H1 (cell line): ENCODE data around the gene PTTG1IP. TPM values are rescaled to one million over a fixed set of nuclear protein-coding genes. Genes with fewer than 3 reads are reported as not detected.

Experiments
- CTCF ChIA-PET: fragments of 300-600 bp; sonication (Branson Sonifier 250); formaldehyde crosslinking; loops from one replicate; lab custom pipeline; 2021; ENCODE audit not compliant: partially characterized antibody; lab: Charles Lee
- POLR2A ChIA-PET: fragments of 300-600 bp; sonication (Branson Sonifier 250); formaldehyde crosslinking; loops from one replicate; lab custom pipeline; 2021; ENCODE audit warnings: inconsistent platforms; ENCODE audit not compliant: partially characterized antibody; lab: Charles Lee
- DNase-seq, 2 experiments: peaks; one replicate each; pipeline versions ENCODE4 v3.0.0 to v3.0.0-alpha.2; 2010 to 2022; ENCODE audit warnings: low spot score in 2 of 2, low read depth in 1 of 2, mixed read lengths in 1 of 2
- FAIRE-seq: peaks from 2 replicates; lab custom pipeline; 2011; peaks lifted over from hg19 to GRCh38; lab: Jason Lieb, UNC
- H2AFZ ChIP-seq: 2 replicates; pipeline ENCODE4 v1.8.1; 2012; ENCODE audit warnings: low read length, inconsistent platforms
- H2AK5ac ChIP-seq: 2 replicates; pipeline ENCODE4 v1.6.1; 2013; ENCODE audit warnings: low read depth, low read length
- H2BK120ac ChIP-seq: replicated peaks from 2 replicates; pipeline ENCODE3; 2013; ENCODE audit warnings: low read depth, low read length, inconsistent platforms
- H2BK12ac ChIP-seq: 2 replicates; pipeline ENCODE4 v1.6.1; 2013; ENCODE audit warnings: low read depth, low read length
- H2BK15ac ChIP-seq: 2 replicates; pipeline ENCODE4 v1.6.1; 2013; ENCODE audit warnings: low read length
- H2BK20ac ChIP-seq: 2 replicates; pipeline ENCODE4 v1.6.1; 2013; ENCODE audit warnings: low read length
- H2BK5ac ChIP-seq: 2 replicates; pipeline ENCODE4 v1.6.1; 2013; ENCODE audit warnings: low read depth, low read length
- H3K14ac ChIP-seq: 2 replicates; pipeline ENCODE4 v1.6.1; 2013; ENCODE audit warnings: inconsistent platforms; ENCODE audit not compliant: insufficient read length
- H3K18ac ChIP-seq: 2 replicates; pipeline ENCODE4 v1.6.1; 2013; ENCODE audit warnings: low read length; ENCODE audit errors: extremely low read depth
- H3K23ac ChIP-seq: 2 replicates; pipeline ENCODE4 v1.6.1; 2013; ENCODE audit warnings: inconsistent platforms; ENCODE audit not compliant: insufficient read length
- H3K23me2 ChIP-seq: 2 replicates; pipeline ENCODE4 v1.6.1; 2013; ENCODE audit warnings: low read depth, low read length
- H3K27ac ChIP-seq: 2 replicates; pipeline ENCODE4 v1.6.1; 2011; ENCODE audit warnings: low read depth, low read length, inconsistent platforms
- H3K27me3 ChIP-seq, 4 experiments: replicated peaks in 1 of 4; 1 replicate in 1 of 4; 2 replicates in 3 of 4; pipeline versions ENCODE4 v1.6.1 to v1.8.1; 2011 to 2013; ENCODE audit warnings: low read length in 3 of 4, mild to moderate bottlenecking in 3 of 4, inconsistent platforms in 2 of 4, mixed read lengths in 2 of 4, moderate library complexity in 1 of 4; ENCODE audit not compliant: control insufficient read depth in 3 of 4, insufficient read depth in 3 of 4; ENCODE audit errors: extremely low read depth in 1 of 4
- H3K36me3 ChIP-seq, 4 experiments: 2 replicates each; pipeline versions ENCODE4 v1.6.1 to v1.8.1; 2011 to 2013; ENCODE audit warnings: mild to moderate bottlenecking in 4 of 4, low read length in 3 of 4, moderate library complexity in 2 of 4, control low read depth in 1 of 4, inconsistent platforms in 1 of 4; ENCODE audit not compliant: insufficient read depth in 4 of 4, control insufficient read depth in 2 of 4
- H3K4ac ChIP-seq: replicated peaks from 2 replicates; pipeline ENCODE3; 2013; ENCODE audit warnings: low read length, low read depth, mixed read lengths, inconsistent platforms; ENCODE audit not compliant: insufficient read length
- H3K4me1 ChIP-seq, 4 experiments: replicated peaks in 1 of 4; 1 replicate in 1 of 4; 2 replicates in 3 of 4; pipeline versions ENCODE4 v1.6.1 to v1.8.1; 2011 to 2013; ENCODE audit warnings: low read length in 3 of 4, inconsistent platforms in 2 of 4, mixed read lengths in 1 of 4; ENCODE audit not compliant: insufficient read depth in 4 of 4, control insufficient read depth in 3 of 4
- H3K4me2 ChIP-seq, 2 experiments: 2 replicates each; pipeline versions ENCODE4 v1.6.1 to v1.8.1; 2011 to 2013; ENCODE audit warnings: low read depth in 2 of 2, low read length in 2 of 2, control low read depth in 1 of 2, inconsistent platforms in 1 of 2, mild to moderate bottlenecking in 1 of 2; ENCODE audit not compliant: insufficient read depth in 1 of 2
- H3K4me3 ChIP-seq, 4 experiments: fragments of 200-600, 300-600 bp in 1 of 4; sonication (generic), shearing (Covaris generic), sonication (Bioruptor Twin) in 1 of 4; 2 replicates each; pipeline versions ENCODE4 v1.5.1 to v1.8.1; 2011 to 2016; ENCODE audit warnings: low read length in 4 of 4, low read depth in 3 of 4, control low read depth in 2 of 4, inconsistent platforms in 2 of 4, mild to moderate bottlenecking in 2 of 4, mixed read lengths in 1 of 4, moderate library complexity in 1 of 4; ENCODE audit not compliant: insufficient read depth in 2 of 4; ENCODE audit errors: extremely low read depth in 1 of 4
- H3K56ac ChIP-seq: replicated peaks from 2 replicates; pipeline ENCODE3; 2013; ENCODE audit warnings: low read depth, mild to moderate bottlenecking, mixed read lengths, low read length, inconsistent platforms; ENCODE audit not compliant: insufficient read length
- H3K79me1 ChIP-seq: 2 replicates; pipeline ENCODE4 v1.6.1; 2013; ENCODE audit warnings: low read depth, low read length, control low read depth
- H3K79me2 ChIP-seq, 2 experiments: 2 replicates each; pipeline versions ENCODE4 v1.6.1 to v1.8.1; 2012 to 2013; ENCODE audit warnings: low read length in 2 of 2, mild to moderate bottlenecking in 2 of 2, inconsistent platforms in 1 of 2; ENCODE audit not compliant: insufficient read depth in 2 of 2, control insufficient read depth in 1 of 2
- H3K9ac ChIP-seq, 4 experiments: replicated peaks in 1 of 4; 1 replicate in 1 of 4; 2 replicates in 3 of 4; pipeline versions ENCODE4 v1.6.1 to v1.8.1; 2011 to 2013; ENCODE audit warnings: low read depth in 3 of 4, low read length in 3 of 4, control low read depth in 2 of 4, mild to moderate bottlenecking in 2 of 4, moderate library complexity in 2 of 4, inconsistent platforms in 1 of 4; ENCODE audit errors: extremely low read depth in 1 of 4
- H3K9me3 ChIP-seq, 2 experiments: 2 replicates each; pipeline versions ENCODE4 v1.6.1 to v1.8.1; 2012 to 2013; ENCODE audit warnings: mild to moderate bottlenecking in 2 of 2, moderate library complexity in 2 of 2, control low read depth in 1 of 2, inconsistent platforms in 1 of 2, low read depth in 1 of 2, low read length in 1 of 2, mixed read lengths in 1 of 2; ENCODE audit not compliant: insufficient read depth in 2 of 2
- H4K20me1 ChIP-seq, 2 experiments: replicated peaks in 1 of 2; 2 replicates each; pipeline versions ENCODE3 to v1.8.1; 2011 to 2013; ENCODE audit warnings: inconsistent platforms in 2 of 2, low read length in 2 of 2, mild to moderate bottlenecking in 1 of 2; ENCODE audit not compliant: insufficient read depth in 2 of 2, control insufficient read depth in 1 of 2
- H4K5ac ChIP-seq: 2 replicates; pipeline ENCODE4 v1.6.1; 2013; ENCODE audit warnings: low read length, low read depth, mixed read lengths, inconsistent platforms; ENCODE audit not compliant: insufficient read length
- H4K8ac ChIP-seq: 2 replicates; pipeline ENCODE4 v1.8.0; 2013; ENCODE audit warnings: mild to moderate bottlenecking, moderate library complexity, low read length, inconsistent platforms; ENCODE audit not compliant: insufficient read depth; ENCODE audit errors: extremely low read depth
- H4K91ac ChIP-seq: replicated peaks from 2 replicates; pipeline ENCODE3; 2013; ENCODE audit warnings: low read length, mixed read lengths, inconsistent platforms; ENCODE audit not compliant: insufficient read length
- BCL11A ChIP-seq, 2 experiments: IDR thresholded peaks; one replicate each; pipeline ENCODE4 v1.6.1; 2011; ENCODE audit warnings: low read depth in 2 of 2, low read length in 2 of 2, mild to moderate bottlenecking in 2 of 2
- EGR1 ChIP-seq: IDR thresholded peaks from 2 replicates; pipeline ENCODE4 v1.6.1; 2011; ENCODE audit warnings: low read depth, low read length, borderline replicate concordance
- EZH2 ChIP-seq: fragments of 200-600 bp; sonication (generic); IDR thresholded peaks from 2 replicates; pipeline ENCODE4 v1.7.1; 2012; ENCODE audit warnings: low read depth, mild to moderate bottlenecking, moderate library complexity, low read length, inconsistent platforms; ENCODE audit not compliant: severe bottlenecking
- HDAC2 ChIP-seq, 2 experiments: fragments of 300-600 bp in 1 of 2; sonication (generic) in 1 of 2; IDR thresholded peaks; 2 replicates each; pipeline ENCODE4 v1.6.1; 2011 to 2012; ENCODE audit warnings: low read depth in 2 of 2, low read length in 2 of 2, mild to moderate bottlenecking in 2 of 2, moderate library complexity in 2 of 2, borderline replicate concordance in 1 of 2, inconsistent platforms in 1 of 2
- NANOG ChIP-seq: IDR thresholded peaks from 2 replicates; pipeline ENCODE4 v1.6.1; 2011; ENCODE audit warnings: low read length, low read depth, mild to moderate bottlenecking, inconsistent platforms; ENCODE audit not compliant: insufficient read depth, poor library complexity, severe bottlenecking
- NRF1 ChIP-seq: IDR thresholded peaks from 2 replicates; pipeline ENCODE4 v1.6.1; 2011; ENCODE audit warnings: mild to moderate bottlenecking, low read depth, low read length, improper control_type of control experiment
- TCF12 ChIP-seq: IDR thresholded peaks from 2 replicates; pipeline ENCODE4 v1.6.1; 2011; ENCODE audit warnings: low read depth, mild to moderate bottlenecking, low read length
- USF2 ChIP-seq: IDR thresholded peaks from 2 replicates; pipeline ENCODE4 v1.6.1; 2011; ENCODE audit warnings: low read length, improper control_type of control experiment
- YY1 ChIP-seq: IDR thresholded peaks from 2 replicates; pipeline ENCODE4 v1.6.1; 2011; ENCODE audit warnings: low read depth, mild to moderate bottlenecking, low read length
- ZNF274 ChIP-seq: IDR thresholded peaks from 2 replicates; pipeline ENCODE4 v1.7.0; 2012; ENCODE audit warnings: low read length, borderline replicate concordance; ENCODE audit errors: extremely low read depth
- WGBS, 2 experiments: shearing (Covaris generic) in 1 of 2; methylation state at CpG; one replicate each; pipeline versions ENCODE4 v1.1.6 to v1.1.7; 2013 to 2015; ENCODE audit warnings: low lambda C conversion rate in 2 of 2, mixed read lengths in 2 of 2, inconsistent platforms in 1 of 2, low coverage in 1 of 2, missing lambda C conversion rate in 1 of 2; ENCODE audit not compliant: insufficient replicate concordance in 2 of 2, insufficient coverage in 1 of 2, insufficient read length in 1 of 2; ENCODE audit errors: extremely low coverage in 1 of 2, missing lambda C conversion rate in 1 of 2; 5-methylcytosine and 5-hydroxymethylcytosine counted together
- polyA plus RNA-seq, 7 experiments: library from polyadenylated mRNA; depleted of rRNA in 3 of 7; stranded (reverse) in 5 of 7; unstranded in 2 of 7; fragments of >200 nt in 5 of 7; fragments of 200-250 nt in 2 of 7; gene quantifications; 1 replicate in 5 of 7; 2 replicates in 1 of 7; 4 replicates in 1 of 7; pipeline versions ENCODE4 v1.2.1 to v1.2.3, GENCODE V29; 2011 to 2013; ENCODE audit warnings: missing spikeins in 2 of 7, mixed read lengths in 2 of 7
- total RNA-seq: library from RNA; stranded (reverse); fragmentation: NEBNext Ultra II Directional; extraction: Animal tissue kit (Norgen Biotek cat#: 25700); gene quantifications from 2 replicates; pipeline ENCODE4 v1.2.1, GENCODE V29; 2021

The PTTG1IP gene
- total and polyA plus RNA-seq, 2 of the 8 experiments (the other 6 are each of a cell fraction or from before 2014, with no cell fraction given), result 90.8 to 130 TPM

DNA sequence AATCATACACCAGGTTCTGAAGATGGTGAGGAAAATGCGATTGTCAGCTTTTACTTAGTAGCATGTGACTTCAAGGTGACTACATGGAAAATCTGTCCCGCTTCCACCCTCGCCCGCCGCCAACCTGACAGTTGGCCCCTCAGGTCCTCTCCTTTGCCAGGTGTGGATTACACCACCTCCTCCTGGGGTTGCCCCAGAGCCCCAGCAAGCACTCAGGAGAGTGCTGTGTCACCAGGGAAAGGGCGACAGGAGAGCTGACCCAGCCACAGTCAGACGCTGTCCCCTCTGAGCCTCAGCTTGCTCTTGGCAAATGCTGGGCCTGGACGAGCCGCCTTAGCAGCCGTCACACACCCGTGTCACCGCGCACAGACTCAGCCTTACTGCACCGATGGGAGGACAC is 17.9 kb downstream of the PTTG1IP start:
- no peak overlapping the region for H2AK5ac ChIP-seq
- H3K56ac ChIP-seq, result no peak overlapping the region
- WGBS, 2 experiments, result 94% methylated on average over 14 of the region's 14 CpGs; no CpG with 5 or more reads in 1 of the 2 experiments
- no peak overlapping the region for H3K9ac ChIP-seq
- H3K36me3 ChIP-seq, result peaks cover 10 to 54% (median 40%) of the 10 kb centered on the region in 4 experiments; a peak in 7 of 8 replicates
- no peak overlapping the region for H3K18ac ChIP-seq
- ChIA-PET CTCF (interaction anchor here (1.7 kb wide), 1 partner anchor 79 kb away, joined by 3 read pairs; no protein-coding TSS in a partner anchor), POLR2A (interaction anchor here (1.4 to 1.5 kb wide), 2 partner anchors 17 to 57 kb away, joined by 3 to 6 read pairs; no protein-coding TSS in a partner anchor)
- no peak overlapping the region for H4K91ac ChIP-seq
- DNase-seq, result no peak
- H3K23ac ChIP-seq, result no peak overlapping the region
- no peak overlapping the region for H3K27ac ChIP-seq
- peak overlapping the region; percentile 58; the same call in 1 of the 2 replicates for H4K8ac ChIP-seq
- H2BK5ac ChIP-seq, result no peak overlapping the region
- no peaks in the 10 kb centered on the region for H3K27me3 ChIP-seq
- H2BK120ac ChIP-seq, result no peak overlapping the region
- no peak overlapping the region for H2BK20ac ChIP-seq
- H3K4ac ChIP-seq, result no peak overlapping the region
- H2BK15ac ChIP-seq, result no peak overlapping the region
- no peaks in the 10 kb centered on the region for H3K23me2 ChIP-seq
- H3K4me2 ChIP-seq, result no peak overlapping the region
- FAIRE-seq, result no peak
- no peak overlapping the region for H4K5ac ChIP-seq
- H3K9me3 ChIP-seq, result no peaks in the 10 kb centered on the region
- H3K79me1 ChIP-seq, result peaks cover 6% of the 10 kb centered on the region; the same call in 1 of the 2 replicates
- peaks cover 4 to 27% of the 10 kb centered on the region in 2 experiments for H4K20me1 ChIP-seq
- no peak overlapping the region for H2BK12ac ChIP-seq
- H3K4me1 ChIP-seq, result no peaks in the 10 kb centered on the region
- H3K14ac ChIP-seq, result no peak overlapping the region
- peaks cover 0 to 20% of the 10 kb centered on the region in 2 experiments; a peak in 1 of 4 replicates for H3K79me2 ChIP-seq
- no peak overlapping the region for H3K4me3 ChIP-seq
- H2AFZ ChIP-seq, result no peak overlapping the region
- no peak for TF ChIP-seq ZNF274
- no peak for TF ChIP-seq USF2
- TF ChIP-seq BCL11A (IDR thresholded peaks at IDR 0.05; ENCODE audit: low read depth in 2 of 2, low read length in 2 of 2), result no peak
- no peak for TF ChIP-seq EZH2
- no peak for TF ChIP-seq NANOG
- no peak for TF ChIP-seq HDAC2 (IDR thresholded peaks at IDR 0.05; ENCODE audit: borderline replicate concordance in 1 of 2, low read depth in 2 of 2, low read length in 2 of 2)
- no peak for TF ChIP-seq YY1
- TF ChIP-seq EGR1, result no peak
- no peak for TF ChIP-seq NRF1
- no peak for TF ChIP-seq TCF12
